HepG2 (cell line): ENCODE results near the gene SDC4. TPM values are rescaled to one million over a fixed set of nuclear protein-coding genes. Genes with fewer than 3 reads are reported as not detected.

Experiments
- AGO2 ChIP-seq: fragments of 200-400 bp; formaldehyde crosslinking; optimal IDR thresholded peaks from 2 replicates; pipeline ENCODE3; 2017; ENCODE audit warnings: mild to moderate bottlenecking, low read depth, low read length, moderate library complexity
- CBFB ChIP-seq: sonication (generic); formaldehyde crosslinking; IDR thresholded peaks from 2 replicates; pipeline ENCODE4 v1.4.0; 2020; ENCODE audit warnings: missing genetic modification reagents
- CENPX ChIP-seq: sonication (generic); formaldehyde crosslinking; IDR thresholded peaks from 2 replicates; pipeline ENCODE4 v1.9.0; 2021; ENCODE audit warnings: mild to moderate bottlenecking, missing genetic modification reagents, moderate library complexity
- ERF ChIP-seq: IDR thresholded peaks from 2 replicates; pipeline ENCODE4 v1.6.1; 2018; ENCODE audit warnings: missing biosample characterization, missing genetic modification reagents
- FIP1L1 ChIP-seq: fragments of 200-400 bp; formaldehyde crosslinking; IDR thresholded peaks from 2 replicates; pipeline ENCODE4 v1.6.1; 2018; ENCODE audit warnings: low read depth, mild to moderate bottlenecking, low read length, moderate library complexity, borderline replicate concordance; ENCODE audit not compliant: insufficient read depth
- FOXJ3 ChIP-seq: sonication (generic); formaldehyde crosslinking; IDR thresholded peaks from 2 replicates; pipeline ENCODE4 v1.4.0; 2020; ENCODE audit warnings: missing genetic modification reagents, mild to moderate bottlenecking, borderline replicate concordance
- NR2F1 ChIP-seq, 2 experiments: fragments of 450-650 bp in 1 of 2; formaldehyde crosslinking in 1 of 2; IDR thresholded peaks; 2 replicates each; pipeline versions ENCODE4 v1.5.0 to v1.6.1; 2016 to 2020; ENCODE audit warnings: mild to moderate bottlenecking in 1 of 2, missing compliant biosample characterization in 1 of 2, missing genetic modification reagents in 1 of 2, moderate library complexity in 1 of 2
- PCBP1 ChIP-seq: fragments of 200-400 bp; formaldehyde crosslinking; IDR thresholded peaks from 2 replicates; pipeline ENCODE4 v1.6.1; 2017; ENCODE audit warnings: mild to moderate bottlenecking, low read depth, low read length, borderline replicate concordance
- SRSF1 ChIP-seq: fragments of 200-400 bp; formaldehyde crosslinking; optimal IDR thresholded peaks from 2 replicates; pipeline ENCODE3; 2017; ENCODE audit warnings: mild to moderate bottlenecking, low read depth, low read length, moderate library complexity
- TCF7L2 ChIP-seq: IDR thresholded peaks from 2 replicates; pipeline ENCODE4 v1.6.1; 2011; ENCODE audit warnings: mild to moderate bottlenecking, low read depth, low read length, moderate library complexity
- ZNF296 ChIP-seq: sonication (generic); formaldehyde crosslinking; conservative IDR thresholded peaks from 2 replicates; pipeline ENCODE4 v1.5.0; 2020; ENCODE audit warnings: mild to moderate bottlenecking, missing genetic modification reagents
- ZNF343 ChIP-seq: sonication (generic); formaldehyde crosslinking; IDR thresholded peaks from 2 replicates; pipeline ENCODE4 v1.4.0; 2020; ENCODE audit warnings: mild to moderate bottlenecking, missing genetic modification reagents
- ZNF441 ChIP-seq: sonication (generic); formaldehyde crosslinking; IDR thresholded peaks from 2 replicates; pipeline ENCODE4 v1.7.0; 2021; ENCODE audit warnings: missing genetic modification reagents, borderline replicate concordance
- ZNF460 ChIP-seq: sonication (generic); formaldehyde crosslinking; IDR thresholded peaks from 2 replicates; pipeline ENCODE4 v1.5.1; 2020; ENCODE audit warnings: missing genetic modification reagents, mild to moderate bottlenecking, borderline replicate concordance
- ZNF558 ChIP-seq: sonication (generic); formaldehyde crosslinking; IDR thresholded peaks from 2 replicates; pipeline ENCODE4 v1.9.0; 2022; ENCODE audit warnings: mild to moderate bottlenecking, missing genetic modification reagents, borderline replicate concordance
- ZNF598 ChIP-seq: sonication (generic); formaldehyde crosslinking; IDR thresholded peaks from 2 replicates; pipeline ENCODE4 v1.5.1; 2020; ENCODE audit warnings: mild to moderate bottlenecking, missing genetic modification reagents, borderline replicate concordance
- ZNF619 ChIP-seq: sonication (generic); formaldehyde crosslinking; IDR thresholded peaks from 2 replicates; pipeline ENCODE4 v1.4.0; 2020; ENCODE audit warnings: mild to moderate bottlenecking, missing genetic modification reagents
- polyA plus RNA-seq, 8 experiments: library from polyadenylated mRNA; depleted of rRNA in 3 of 8; stranded (reverse) in 7 of 8; unstranded in 1 of 8; fragments of >200 nt; fragmentation: Illumina TruSeq in 4 of 8; extraction: Trizol in 4 of 8; gene quantifications; 2 replicates each; pipeline versions ENCODE4 v1.2.1 to v1.2.3, GENCODE V29; 2011 to 2016; ENCODE audit warnings: low read depth in 4 of 8, missing spikeins in 1 of 8, mixed read lengths in 1 of 8; ENCODE audit not compliant: insufficient read depth in 1 of 8
- total RNA-seq, 5 experiments: library from RNA; depleted of rRNA; stranded (reverse); fragments of >200 nt; fragmentation: Illumina TruSeq; extraction: Trizol; gene quantifications; 2 replicates each; pipeline ENCODE4 v1.2.3, GENCODE V29; 2016; ENCODE audit warnings: low read depth in 1 of 5
- TF ChIP-seq, protein P1 (sequence below): sonication (generic); formaldehyde crosslinking; IDR thresholded peaks from 2 replicates; pipeline ENCODE4 v1.5.0; 2020; ENCODE audit warnings: missing genetic modification reagents, mild to moderate bottlenecking, borderline replicate concordance
- TF ChIP-seq, protein P2 (sequence below): sonication (generic); formaldehyde crosslinking; IDR thresholded peaks from 2 replicates; pipeline ENCODE4 v1.5.1; 2020; ENCODE audit warnings: mild to moderate bottlenecking, missing genetic modification reagents, borderline replicate concordance
- TF ChIP-seq, protein P3 (sequence below): sonication (generic); formaldehyde crosslinking; IDR thresholded peaks from 2 replicates; pipeline ENCODE4 v1.4.0; 2020; ENCODE audit warnings: mild to moderate bottlenecking, missing genetic modification reagents
- TF ChIP-seq, protein P4 (sequence below): sonication (generic); formaldehyde crosslinking; IDR thresholded peaks from 2 replicates; pipeline ENCODE4 v1.5.1; 2020; ENCODE audit warnings: missing genetic modification reagents, mild to moderate bottlenecking, borderline replicate concordance
- TF ChIP-seq, protein P5 (sequence below): IDR thresholded peaks from 2 replicates; pipeline ENCODE4 v1.6.1; 2012; ENCODE audit warnings: inconsistent platforms

Gene SDC4
- total and polyA plus RNA-seq, 2 of the 13 experiments (the other 11 are each of a cell fraction or from before 2014, with no cell fraction given), result 49.0 to 65.1 TPM

GRCh38 chr20:45311589-45312211 lies 36.5 kb downstream of the SDC4 start (continued):
- no peak for TF ChIP-seq NR2F1 (CRISPR knock-in tag; IDR thresholded peaks at IDR 0.05)
- TF ChIP-seq, protein P1, sequence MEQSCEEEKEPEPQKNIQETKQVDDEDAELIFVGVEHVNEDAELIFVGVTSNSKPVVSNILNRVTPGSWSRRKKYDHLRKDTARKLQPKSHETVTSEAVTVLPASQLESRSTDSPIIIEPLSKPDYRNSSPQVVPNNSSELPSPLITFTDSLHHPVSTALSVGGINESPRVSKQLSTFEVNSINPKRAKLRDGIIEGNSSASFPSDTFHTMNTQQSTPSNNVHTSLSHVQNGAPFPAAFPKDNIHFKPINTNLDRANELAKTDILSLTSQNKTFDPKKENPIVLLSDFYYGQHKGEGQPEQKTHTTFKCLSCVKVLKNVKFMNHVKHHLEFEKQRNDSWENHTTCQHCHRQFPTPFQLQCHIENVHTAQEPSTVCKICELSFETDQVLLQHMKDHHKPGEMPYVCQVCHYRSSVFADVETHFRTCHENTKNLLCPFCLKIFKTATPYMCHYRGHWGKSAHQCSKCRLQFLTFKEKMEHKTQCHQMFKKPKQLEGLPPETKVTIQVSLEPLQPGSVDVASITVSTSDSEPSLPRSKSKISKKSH (CRISPR knock-in tag), result 0 out of 2 replicates have a peak, but pooled peaks have one; percentile 21
- TF ChIP-seq CBFB (CRISPR knock-in tag), result 0 out of 2 replicates have a peak, but pooled peaks have one; percentile 44
- TF ChIP-seq, protein P2, sequence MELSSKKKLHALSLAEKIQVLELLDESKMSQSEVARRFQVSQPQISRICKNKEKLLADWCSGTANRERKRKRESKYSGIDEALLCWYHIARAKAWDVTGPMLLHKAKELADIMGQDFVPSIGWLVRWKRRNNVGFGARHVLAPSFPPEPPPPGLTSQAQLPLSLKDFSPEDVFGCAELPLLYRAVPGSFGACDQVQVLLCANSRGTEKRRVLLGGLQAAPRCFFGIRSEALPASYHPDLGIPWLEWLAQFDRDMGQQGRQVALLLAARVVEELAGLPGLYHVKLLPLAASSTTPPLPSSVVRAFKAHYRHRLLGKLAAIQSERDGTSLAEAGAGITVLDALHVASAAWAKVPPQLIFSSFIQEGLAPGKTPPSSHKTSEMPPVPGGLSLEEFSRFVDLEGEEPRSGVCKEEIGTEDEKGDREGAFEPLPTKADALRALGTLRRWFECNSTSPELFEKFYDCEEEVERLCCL (CRISPR knock-in tag), result no peak
- TF ChIP-seq ZNF441 (CRISPR knock-in tag), result peak; percentile 84
- TF ChIP-seq CENPX, result no peak
- TF ChIP-seq FIP1L1, result no peak
- no peak for TF ChIP-seq FOXJ3
- TF ChIP-seq, protein P3, sequence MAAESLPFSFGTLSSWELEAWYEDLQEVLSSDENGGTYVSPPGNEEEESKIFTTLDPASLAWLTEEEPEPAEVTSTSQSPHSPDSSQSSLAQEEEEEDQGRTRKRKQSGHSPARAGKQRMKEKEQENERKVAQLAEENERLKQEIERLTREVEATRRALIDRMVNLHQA, result no peak
- TF ChIP-seq TCF7L2, result no peak
- TF ChIP-seq ZNF343 (CRISPR knock-in tag), result no peak
- TF ChIP-seq ZNF598 (CRISPR knock-in tag), result peak; percentile 48; the same call in 1 of the 2 replicates
- peak; percentile 14 for TF ChIP-seq SRSF1
- no peak for TF ChIP-seq AGO2
- TF ChIP-seq ZNF619 (CRISPR knock-in tag), result peak; percentile 36; the same call in 1 of the 2 replicates
- TF ChIP-seq, protein P4, sequence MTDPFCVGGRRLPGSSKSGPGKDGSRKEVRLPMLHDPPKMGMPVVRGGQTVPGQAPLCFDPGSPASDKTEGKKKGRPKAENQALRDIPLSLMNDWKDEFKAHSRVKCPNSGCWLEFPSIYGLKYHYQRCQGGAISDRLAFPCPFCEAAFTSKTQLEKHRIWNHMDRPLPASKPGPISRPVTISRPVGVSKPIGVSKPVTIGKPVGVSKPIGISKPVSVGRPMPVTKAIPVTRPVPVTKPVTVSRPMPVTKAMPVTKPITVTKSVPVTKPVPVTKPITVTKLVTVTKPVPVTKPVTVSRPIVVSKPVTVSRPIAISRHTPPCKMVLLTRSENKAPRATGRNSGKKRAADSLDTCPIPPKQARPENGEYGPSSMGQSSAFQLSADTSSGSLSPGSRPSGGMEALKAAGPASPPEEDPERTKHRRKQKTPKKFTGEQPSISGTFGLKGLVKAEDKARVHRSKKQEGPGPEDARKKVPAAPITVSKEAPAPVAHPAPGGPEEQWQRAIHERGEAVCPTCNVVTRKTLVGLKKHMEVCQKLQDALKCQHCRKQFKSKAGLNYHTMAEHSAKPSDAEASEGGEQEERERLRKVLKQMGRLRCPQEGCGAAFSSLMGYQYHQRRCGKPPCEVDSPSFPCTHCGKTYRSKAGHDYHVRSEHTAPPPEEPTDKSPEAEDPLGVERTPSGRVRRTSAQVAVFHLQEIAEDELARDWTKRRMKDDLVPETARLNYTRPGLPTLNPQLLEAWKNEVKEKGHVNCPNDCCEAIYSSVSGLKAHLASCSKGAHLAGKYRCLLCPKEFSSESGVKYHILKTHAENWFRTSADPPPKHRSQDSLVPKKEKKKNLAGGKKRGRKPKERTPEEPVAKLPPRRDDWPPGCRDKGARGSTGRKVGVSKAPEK (CRISPR knock-in tag), result 0 out of 2 replicates have a peak, but pooled peaks have one; percentile 49
- no peak for TF ChIP-seq PCBP1
- TF ChIP-seq ZNF558 (CRISPR knock-in tag), result no peak
- no peak for TF ChIP-seq ZNF460 (CRISPR knock-in tag)
- 0 out of 2 replicates have a peak, but pooled peaks have one; percentile 43 for TF ChIP-seq ZNF296 (CRISPR knock-in tag)
- TF ChIP-seq, protein P5, sequence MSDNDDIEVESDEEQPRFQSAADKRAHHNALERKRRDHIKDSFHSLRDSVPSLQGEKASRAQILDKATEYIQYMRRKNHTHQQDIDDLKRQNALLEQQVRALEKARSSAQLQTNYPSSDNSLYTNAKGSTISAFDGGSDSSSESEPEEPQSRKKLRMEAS, result peak; percentile 50; the same call in 1 of the 2 replicates
- TF ChIP-seq ERF, result no peak
